HG03432 (cell line): ENCODE results near the gene GPR162.

Experiments
- ATAC-seq: cut with Tn5 transposase; IDR thresholded peaks from one replicate; pipeline ENCODE4 v1.9.1; 2021; ENCODE audit warnings: mild to moderate bottlenecking, moderate library complexity; ENCODE audit not compliant: unreplicated experiment

Gene GPR162

GRCh38 chr12:6820166-6820565 lies 1.5 kb upstream of the GPR162 start:
- no peak for ATAC-seq

DNA sequence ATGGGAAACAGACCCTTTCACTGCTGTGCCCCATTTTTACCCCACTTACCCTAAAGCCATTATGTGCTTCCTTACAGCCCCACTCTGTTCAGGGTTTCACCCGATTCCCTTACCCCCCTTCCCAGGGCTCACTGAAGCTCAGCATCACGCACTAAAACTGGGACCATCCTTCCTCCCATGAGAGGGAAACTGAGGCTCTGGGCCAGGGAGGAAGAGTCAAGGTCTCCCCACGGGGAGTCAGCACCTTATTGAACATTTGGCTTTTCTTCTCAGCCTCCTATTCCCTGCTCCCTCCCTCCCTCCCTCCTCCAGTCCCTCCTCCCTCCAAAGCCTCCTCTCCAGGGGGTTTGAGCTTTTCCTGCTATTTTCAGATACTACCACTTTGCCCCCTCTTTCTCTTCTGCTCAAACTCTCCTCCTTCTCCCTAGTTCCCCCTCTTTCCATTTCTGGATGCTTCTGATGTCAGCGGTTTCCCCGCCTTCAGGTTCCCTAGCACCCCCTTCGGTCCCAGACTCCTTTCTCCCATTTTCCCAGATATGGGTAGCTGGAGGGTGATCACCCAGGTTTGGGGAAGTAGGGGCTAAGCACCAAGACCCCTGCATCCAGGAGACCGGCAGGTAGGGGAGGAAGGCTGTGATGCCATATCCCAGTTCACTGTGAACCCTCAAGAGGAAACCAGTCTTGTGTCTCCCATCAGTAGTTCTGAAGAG lies 960 bp downstream of the GPR162 start:
- no peak for ATAC-seq

DNA sequence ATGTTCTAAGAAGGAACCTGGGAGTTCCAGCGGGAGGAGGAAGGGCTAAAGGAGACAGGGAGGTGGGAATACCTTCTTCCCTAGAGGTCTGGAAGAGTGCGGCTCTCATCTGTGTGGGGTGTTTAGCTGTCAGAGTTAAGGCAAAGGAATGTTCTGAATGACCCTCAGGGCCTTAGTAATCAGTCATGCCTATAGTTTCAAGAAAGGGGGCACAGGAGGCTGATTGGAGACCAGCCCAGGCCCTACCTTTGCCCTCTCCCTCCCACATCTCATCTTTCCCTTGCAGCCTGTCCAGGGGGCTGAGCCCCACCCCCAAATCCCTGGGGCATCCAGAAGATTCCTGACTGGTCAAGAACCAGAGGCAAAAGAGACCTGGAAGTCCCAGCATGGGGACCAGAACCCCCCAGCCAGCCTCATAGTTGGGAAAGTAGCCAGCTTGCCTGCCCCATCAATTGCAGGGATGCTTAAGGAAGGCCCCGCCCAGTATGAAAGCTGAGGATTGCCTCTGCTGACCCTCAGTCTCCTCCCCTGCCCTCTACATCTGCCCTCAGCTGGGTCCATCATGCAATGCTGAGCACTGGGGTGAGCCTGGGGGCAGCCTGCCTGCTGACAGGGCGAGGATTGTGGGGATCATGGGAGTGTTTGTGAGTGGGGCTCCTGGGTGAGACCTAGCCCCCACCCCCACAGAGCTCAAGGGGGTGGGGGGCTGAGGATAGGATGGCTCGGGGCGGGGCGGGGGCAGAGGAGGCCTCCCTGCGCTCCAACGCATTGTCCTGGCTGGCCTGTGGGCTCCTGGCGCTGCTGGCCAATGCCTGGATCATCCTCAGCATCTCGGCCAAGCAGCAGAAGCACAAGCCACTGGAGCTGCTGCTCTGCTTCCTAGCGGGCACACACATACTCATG lies 1.8 kb downstream of the GPR162 start:
- no peak for ATAC-seq

- ATAC-seq = no peak
Measured at GRCh38 chr12:6824085-6824775, 2.6 kb downstream of the GPR162 start.

- ATAC-seq = no peak
Measured at GRCh38 chr12:6824901-6825381, 3.3 kb downstream of the GPR162 start.

- peak; percentile 53 for ATAC-seq
Measured at GRCh38 chr12:6825398-6826124, 3.9 kb downstream of the GPR162 start.

DNA sequence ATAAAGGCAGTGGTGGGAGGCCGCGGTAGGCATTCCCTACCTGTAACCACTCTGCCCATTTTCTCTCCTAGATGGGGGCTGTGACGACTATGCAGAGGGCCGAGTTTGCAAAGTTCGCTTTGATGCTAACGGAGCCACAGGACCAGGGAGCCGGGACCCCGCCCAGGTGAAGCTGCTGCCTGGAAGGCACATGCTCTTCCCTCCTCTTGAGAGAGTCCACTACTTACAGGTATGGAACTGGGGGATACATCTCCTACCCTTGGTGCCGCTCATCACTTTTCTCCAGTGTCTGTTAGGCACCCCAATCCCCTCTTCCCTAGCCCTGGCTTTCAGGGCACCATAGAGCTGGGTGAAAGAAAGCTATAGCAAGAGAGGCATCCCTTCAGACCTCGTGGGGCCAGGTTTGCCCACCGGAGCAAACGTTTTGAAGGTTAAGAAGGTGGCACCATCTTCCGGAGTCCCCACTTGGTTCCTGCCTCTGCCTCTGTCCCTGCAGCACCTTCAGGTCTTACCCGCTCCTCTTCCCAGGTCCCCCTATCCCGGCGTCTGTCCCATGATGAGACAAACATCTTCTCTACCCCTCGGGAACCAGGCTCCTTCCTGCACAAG lies 4.6 kb downstream of the GPR162 start:
- ATAC-seq = no peak

- no peak for ATAC-seq
Measured at GRCh38 chr12:6826734-6827436, 5.3 kb downstream of the GPR162 start.

DNA sequence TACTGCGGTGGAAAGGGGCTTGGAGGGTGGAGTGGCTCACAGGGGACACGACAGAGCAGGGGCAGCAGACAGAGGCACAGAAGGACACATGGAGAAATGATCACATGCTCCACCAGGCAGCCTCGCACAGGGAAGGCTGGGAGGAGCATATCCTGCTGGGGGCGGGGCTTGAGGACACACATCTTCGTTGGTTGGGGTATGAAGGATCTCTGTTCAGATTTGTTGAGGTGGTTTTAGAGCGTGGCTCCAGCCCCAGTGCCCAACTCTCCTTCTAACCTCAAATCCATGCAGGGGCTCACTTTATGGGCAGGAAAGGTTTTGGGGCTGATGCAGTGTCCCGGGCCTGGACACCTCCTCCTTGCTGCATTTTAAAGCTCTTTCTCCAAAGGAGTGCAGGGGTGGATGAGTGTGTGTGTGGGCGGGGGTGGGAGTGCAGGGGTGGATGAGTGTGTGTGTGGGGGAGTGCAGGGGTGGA lies 5.9 kb downstream of the GPR162 start:
- ATAC-seq = no peak

GRCh38 chr12:6827982-6828780 lies 6.6 kb downstream of the GPR162 start, which contains the start of gene P3H3:
Gene P3H3 (plus strand): TSS chr12:6828407. CDS start chr12:6828441, 34 bp downstream.
- ATAC-seq = no peak

DNA sequence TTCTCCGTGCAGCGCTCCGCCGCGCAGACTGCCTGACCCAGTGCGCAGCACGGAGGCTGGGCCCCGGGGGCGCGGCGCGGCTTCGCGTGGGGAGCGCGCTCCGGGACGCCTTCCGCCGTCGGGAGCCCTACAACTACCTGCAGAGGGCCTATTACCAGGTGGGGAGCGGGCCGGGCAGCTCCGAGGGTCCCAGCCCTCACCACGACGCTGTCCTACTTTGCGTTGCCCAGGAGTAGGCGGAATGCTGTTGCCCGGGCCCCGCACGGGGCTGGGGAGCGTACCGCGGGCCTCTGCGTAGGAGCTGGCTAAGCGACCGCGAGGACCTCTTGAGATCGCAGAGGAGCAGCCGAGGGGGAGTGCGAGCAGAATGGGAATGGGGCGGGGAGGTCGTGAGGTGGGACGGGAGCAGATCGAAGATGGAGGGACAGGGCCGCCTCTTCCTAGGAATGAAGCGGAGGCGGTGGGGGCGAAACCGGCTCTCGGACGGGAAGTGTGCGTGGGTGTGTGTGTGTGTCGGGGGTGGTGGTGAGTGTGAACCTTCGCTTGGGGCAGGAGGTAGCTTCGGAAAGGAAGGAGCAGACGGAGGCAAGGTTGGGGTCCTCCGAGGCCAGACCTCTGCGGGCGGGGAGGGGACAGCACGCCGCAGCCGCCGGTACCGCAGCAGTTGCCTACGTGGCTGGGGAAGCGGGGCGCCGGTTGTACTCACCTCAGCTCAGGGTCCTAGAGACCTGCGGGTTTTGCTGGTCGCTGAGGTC lies 7.3 kb downstream of the GPR162 start:
- no peak for ATAC-seq

DNA sequence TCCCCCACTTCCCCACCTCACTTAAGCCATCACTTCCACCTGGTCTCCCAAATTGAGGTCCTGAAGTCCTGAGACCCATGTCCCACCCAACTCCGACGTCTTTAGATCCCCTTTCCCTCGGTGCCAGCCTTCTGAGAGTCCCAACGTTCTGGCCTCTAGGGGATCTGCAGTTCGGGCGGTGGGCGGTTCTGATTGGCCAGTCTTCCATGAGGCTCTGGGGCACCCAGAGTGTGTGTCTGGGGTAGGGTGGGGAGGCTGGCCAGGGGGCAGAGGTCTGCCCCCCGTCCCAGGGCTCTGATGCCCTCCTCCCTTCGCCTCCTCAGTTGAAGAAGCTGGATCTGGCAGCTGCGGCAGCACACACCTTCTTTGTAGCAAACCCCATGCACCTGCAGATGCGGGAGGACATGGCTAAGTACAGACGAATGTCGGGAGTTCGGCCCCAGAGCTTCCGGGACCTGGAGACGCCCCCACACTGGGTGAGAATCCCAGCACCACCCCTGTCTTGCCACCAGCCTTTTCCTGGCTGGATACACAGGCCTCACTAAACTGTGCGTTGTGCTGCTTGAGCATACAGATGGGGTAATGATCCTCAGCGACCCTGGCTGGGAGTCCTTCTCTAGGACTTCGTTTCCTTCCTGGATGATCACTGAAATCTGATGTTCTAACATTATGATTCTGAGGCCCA lies 8.1 kb downstream of the GPR162 start:
- ATAC-seq = no peak

DNA sequence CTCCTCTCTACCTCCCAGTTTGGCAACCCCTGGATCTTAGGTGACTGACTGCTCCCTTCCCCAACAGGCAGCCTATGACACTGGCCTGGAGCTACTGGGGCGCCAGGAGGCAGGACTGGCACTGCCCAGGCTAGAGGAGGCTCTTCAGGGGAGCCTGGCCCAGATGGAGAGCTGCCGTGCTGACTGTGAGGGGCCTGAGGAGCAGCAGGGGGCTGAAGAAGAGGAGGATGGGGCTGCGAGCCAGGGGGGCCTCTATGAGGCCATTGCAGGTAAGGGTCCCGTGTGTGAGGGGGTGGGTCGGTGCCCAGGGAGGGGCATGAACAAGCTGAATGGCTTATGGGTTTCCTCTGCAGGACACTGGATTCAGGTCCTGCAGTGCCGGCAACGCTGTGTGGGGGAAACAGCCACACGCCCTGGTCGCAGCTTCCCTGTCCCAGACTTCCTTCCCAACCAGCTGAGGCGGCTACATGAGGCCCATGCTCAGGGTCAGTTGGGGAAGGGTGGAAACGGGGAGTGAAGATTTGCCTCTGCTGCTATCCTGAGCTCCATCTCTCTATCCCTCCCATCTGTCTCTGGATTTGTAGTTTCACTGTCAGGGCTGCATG lies 8.8 kb downstream of the GPR162 start:
- no peak for ATAC-seq

GRCh38 chr12:6830999-6831398 lies 9.4 kb downstream of the GPR162 start:
- no peak for ATAC-seq

GRCh38 chr12:6831450-6831995 lies 9.9 kb downstream of the GPR162 start:
- no peak for ATAC-seq

- ATAC-seq = no peak
Measured at GRCh38 chr12:6832125-6832524, 10.5 kb downstream of the GPR162 start.
